RWPE2 (cell line): ENCODE data around the gene MLKL.

ENCODE experiments used
- ATAC-seq: fragments of 200-7000 bp; cut with Tn5 transposase; 3 replicates; pipeline ENCODE4 v1.9.1; 2021; ENCODE audit warnings: low read depth
- DNase-seq: peaks from one replicate; pipeline ENCODE4 v3.0.0-alpha.2; 2020; ENCODE audit warnings: low spot score
- H3K27ac ChIP-seq: fragments of 450-650 bp; 2 replicates; pipeline ENCODE4 v1.5.1; 2017; ENCODE audit warnings: mild to moderate bottlenecking; ENCODE audit not compliant: poor library complexity, severe bottlenecking
- H3K27me3 ChIP-seq: fragments of 250-450 bp; sonication (Bioruptor Pico); 2 replicates; pipeline ENCODE4 v1.5.1; 2021; ENCODE audit warnings: mild to moderate bottlenecking, moderate library complexity; ENCODE audit not compliant: insufficient read depth, poor library complexity, severe bottlenecking
- H3K36me3 ChIP-seq: fragments of 250-450 bp; sonication (Bioruptor Pico); 2 replicates; pipeline ENCODE4 v1.5.1; 2020; ENCODE audit warnings: low read depth, mild to moderate bottlenecking, moderate library complexity
- H3K4me1 ChIP-seq: fragments of 250-450 bp; sonication (Bioruptor Pico); 2 replicates; pipeline ENCODE4 v1.5.1; 2021; ENCODE audit warnings: mild to moderate bottlenecking, moderate library complexity; ENCODE audit not compliant: insufficient read depth, poor library complexity, severe bottlenecking
- H3K4me3 ChIP-seq: fragments of 250-450 bp; sonication (Bioruptor Pico); 2 replicates; pipeline ENCODE4 v1.5.1; 2021; ENCODE audit warnings: mild to moderate bottlenecking, moderate library complexity; ENCODE audit not compliant: severe bottlenecking
- H3K9me3 ChIP-seq: fragments of 250-450 bp; sonication (Bioruptor Pico); 2 replicates; pipeline ENCODE4 v1.5.1; 2021; ENCODE audit warnings: mild to moderate bottlenecking, moderate library complexity; ENCODE audit not compliant: severe bottlenecking
- TF ChIP-seq, protein P1 (sequence below): fragments of 450-650 bp; IDR thresholded peaks from one replicate; pipeline ENCODE4 v1.5.1; 2017; ENCODE audit warnings: mild to moderate bottlenecking, moderate library complexity; ENCODE audit not compliant: poor library complexity, severe bottlenecking

MLKL gene

DNA sequence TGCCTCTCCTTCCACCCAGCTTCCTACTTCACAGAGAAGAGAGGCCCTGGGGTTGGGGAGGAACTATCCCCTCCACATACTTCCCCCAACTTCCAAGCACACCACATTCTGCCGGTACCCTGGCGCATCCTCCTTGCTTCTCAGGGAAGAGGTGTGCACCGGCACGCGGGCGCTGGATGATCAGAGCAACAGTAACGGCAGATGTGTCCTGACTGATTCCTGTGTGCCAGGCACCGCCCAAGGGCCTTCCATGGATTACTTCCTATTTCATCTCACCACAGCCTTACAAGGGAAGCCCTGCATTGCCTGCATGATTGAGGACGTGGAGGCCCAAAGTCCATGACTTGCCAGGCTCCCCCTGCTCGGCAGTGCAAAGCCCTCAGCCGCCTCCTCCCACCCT, 21.1 kb upstream of the MLKL start:
- DNase-seq: no peak
- no peaks in the 10 kb centered on the region for H3K4me1 ChIP-seq

GRCh38 chr16:74720579-74720978, 19.9 kb upstream of the MLKL start:
- Histone ChIP-seq H3K27ac (no peak overlapping the region), H3K4me1 (no peaks in the 10 kb centered on the region), H3K4me3 (no peak overlapping the region), H3K36me3 (no peaks in the 10 kb centered on the region), H3K9me3 (no peaks in the 10 kb centered on the region), H3K27me3 (no peaks in the 10 kb centered on the region)
- no peak for DNase-seq
- TF ChIP-seq, protein P1, sequence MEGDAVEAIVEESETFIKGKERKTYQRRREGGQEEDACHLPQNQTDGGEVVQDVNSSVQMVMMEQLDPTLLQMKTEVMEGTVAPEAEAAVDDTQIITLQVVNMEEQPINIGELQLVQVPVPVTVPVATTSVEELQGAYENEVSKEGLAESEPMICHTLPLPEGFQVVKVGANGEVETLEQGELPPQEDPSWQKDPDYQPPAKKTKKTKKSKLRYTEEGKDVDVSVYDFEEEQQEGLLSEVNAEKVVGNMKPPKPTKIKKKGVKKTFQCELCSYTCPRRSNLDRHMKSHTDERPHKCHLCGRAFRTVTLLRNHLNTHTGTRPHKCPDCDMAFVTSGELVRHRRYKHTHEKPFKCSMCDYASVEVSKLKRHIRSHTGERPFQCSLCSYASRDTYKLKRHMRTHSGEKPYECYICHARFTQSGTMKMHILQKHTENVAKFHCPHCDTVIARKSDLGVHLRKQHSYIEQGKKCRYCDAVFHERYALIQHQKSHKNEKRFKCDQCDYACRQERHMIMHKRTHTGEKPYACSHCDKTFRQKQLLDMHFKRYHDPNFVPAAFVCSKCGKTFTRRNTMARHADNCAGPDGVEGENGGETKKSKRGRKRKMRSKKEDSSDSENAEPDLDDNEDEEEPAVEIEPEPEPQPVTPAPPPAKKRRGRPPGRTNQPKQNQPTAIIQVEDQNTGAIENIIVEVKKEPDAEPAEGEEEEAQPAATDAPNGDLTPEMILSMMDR: no peak
- ATAC-seq: no peak

More for the DNA sequence above, 21.1 kb upstream of the MLKL start:
- TF ChIP-seq, protein P1: no peak
- H3K36me3 ChIP-seq: no peaks in the 10 kb centered on the region
- H3K27me3 ChIP-seq: no peaks in the 10 kb centered on the region
- no peak overlapping the region for H3K4me3 ChIP-seq
- ATAC-seq: no peak
- no peaks in the 10 kb centered on the region for H3K9me3 ChIP-seq
- no peak overlapping the region for H3K27ac ChIP-seq

- TF ChIP-seq, protein P1: no peak
- Histone ChIP-seq H3K4me1 (no peaks in the 10 kb centered on the region), H3K27me3 (no peaks in the 10 kb centered on the region), H3K9me3 (no peaks in the 10 kb centered on the region), H3K4me3 (no peak overlapping the region), H3K27ac (no peak overlapping the region), H3K36me3 (no peaks in the 10 kb centered on the region)
- DNase-seq: no peak
- no peak for ATAC-seq
Measured at GRCh38 chr16:74718741-74719610, 18.3 kb upstream of the MLKL start.

- Histone ChIP-seq H3K9me3 (no peaks in the 10 kb centered on the region), H3K4me3 (no peak overlapping the region), H3K27ac (no peak overlapping the region), H3K4me1 (no peaks in the 10 kb centered on the region), H3K27me3 (no peaks in the 10 kb centered on the region), H3K36me3 (no peaks in the 10 kb centered on the region)
- ATAC-seq (no peak), DNase-seq (no peak)
- TF ChIP-seq, protein P1: no peak
Measured at GRCh38 chr16:74718140-74718539, 17.5 kb upstream of the MLKL start.

DNA sequence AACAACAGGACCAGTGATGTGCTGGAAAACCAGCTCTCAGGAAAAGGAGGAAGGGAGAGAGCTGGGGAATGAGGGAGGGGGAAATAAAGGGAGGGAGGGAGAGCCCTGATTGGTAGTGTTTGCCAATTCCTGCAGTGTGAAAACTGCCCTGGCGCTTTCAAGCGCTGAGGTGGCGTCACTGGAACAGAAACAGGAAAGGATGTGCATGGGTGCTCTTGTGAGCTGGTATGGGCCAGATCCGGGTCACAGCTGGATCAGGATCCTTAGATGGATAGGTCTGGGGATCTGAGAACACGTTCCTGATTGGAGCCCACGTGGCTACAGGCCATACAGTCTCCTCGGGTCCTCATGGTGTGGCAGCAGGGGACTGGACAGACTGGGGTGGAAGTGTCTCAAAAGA, 16.7 kb upstream of the MLKL start:
- H3K27me3 ChIP-seq: no peaks in the 10 kb centered on the region
- no peak overlapping the region for H3K4me3 ChIP-seq
- no peaks in the 10 kb centered on the region for H3K36me3 ChIP-seq
- ATAC-seq (no peak), DNase-seq (no peak)
- TF ChIP-seq, protein P1: no peak
- H3K9me3 ChIP-seq: no peaks in the 10 kb centered on the region
- H3K27ac ChIP-seq: no peak overlapping the region
- no peaks in the 10 kb centered on the region for H3K4me1 ChIP-seq
